SU-DHL-6 (cell line): Measurements from ENCODE around the gene ZHX3.

Experiments used
- H2AFZ ChIP-seq: fragments of 200-600 bp; sonication (generic); 2 replicates; pipeline ENCODE4 v1.6.1; 2014; ENCODE audit warnings: low read depth, mild to moderate bottlenecking, moderate library complexity, mixed read lengths, antibody characterized with exemption, low read length; ENCODE audit not compliant: severe bottlenecking
- H3F3A ChIP-seq: fragments of 200-600 bp; shearing (Covaris generic); 2 replicates; pipeline ENCODE4 v1.6.0; 2016; ENCODE audit warnings: antibody characterized with exemption, mild to moderate bottlenecking; ENCODE audit not compliant: insufficient read depth
- H3K27ac ChIP-seq: fragments of 200-600 bp; sonication (generic); 2 replicates; pipeline ENCODE4 v1.5.1; 2016; ENCODE audit warnings: low read depth, mild to moderate bottlenecking, low read length, moderate library complexity, mixed read lengths
- H3K27me3 ChIP-seq: fragments of 200-600 bp; sonication (generic), shearing (Covaris generic); 2 replicates; pipeline ENCODE4 v1.6.0; 2014; ENCODE audit warnings: mild to moderate bottlenecking, low read length
- H3K36me3 ChIP-seq: fragments of 200-600 bp; sonication (generic); 2 replicates; pipeline ENCODE4 v1.6.1; 2014; ENCODE audit warnings: mild to moderate bottlenecking, low read length, mixed read lengths
- H3K4me2 ChIP-seq: fragments of 300-600, 200-600 bp; shearing (Covaris generic), sonication (generic); 2 replicates; pipeline ENCODE4 v1.6.0; 2014; ENCODE audit warnings: low read length, low read depth, mild to moderate bottlenecking; ENCODE audit not compliant: poor library complexity, severe bottlenecking
- H3K4me3 ChIP-seq: fragments of 200-600 bp; sonication (generic); 2 replicates; pipeline ENCODE4 v1.5.1; 2014; ENCODE audit warnings: antibody characterized with exemption, low read length, mild to moderate bottlenecking, mixed read lengths; ENCODE audit not compliant: insufficient read depth, poor library complexity, severe bottlenecking
- H3K79me2 ChIP-seq: fragments of 200-600 bp; sonication (generic); 2 replicates; pipeline ENCODE4 v1.6.1; 2014; ENCODE audit warnings: mild to moderate bottlenecking, low read length, moderate library complexity; ENCODE audit not compliant: insufficient read depth
- H3K9ac ChIP-seq: fragments of 200-600 bp; sonication (generic); 2 replicates; pipeline ENCODE4 v1.7.0; 2014; ENCODE audit warnings: mild to moderate bottlenecking, low read length
- H3K9me2 ChIP-seq: fragments of 200-600 bp; sonication (generic); replicated peaks from 2 replicates; pipeline ENCODE4 v1.6.1; 2014; ENCODE audit warnings: low read length; ENCODE audit not compliant: insufficient read depth
- H3K9me3 ChIP-seq: fragments of 200-600 bp; sonication (generic); 2 replicates; pipeline ENCODE4 v1.6.1; 2014; ENCODE audit warnings: low read length, mixed read lengths; ENCODE audit not compliant: insufficient read depth
- H4K20me1 ChIP-seq: fragments of 200-600 bp; sonication (generic); 2 replicates; pipeline ENCODE4 v1.6.1; 2014; ENCODE audit warnings: low read depth, mild to moderate bottlenecking, antibody characterized with exemption, low read length, moderate library complexity, mixed read lengths
- EZH2phosphoT487 ChIP-seq: fragments of 200-600 bp; sonication (generic), shearing (Covaris generic); conservative IDR thresholded peaks from 2 replicates; pipeline ENCODE4 v1.6.1; 2018; ENCODE audit warnings: mild to moderate bottlenecking, antibody characterized with exemption, low read length, moderate library complexity, mixed read lengths
- TF ChIP-seq, protein P1 (sequence below): fragments of 200-600 bp; sonication (generic); IDR thresholded peaks from one replicate; pipeline ENCODE4 v1.5.1; 2017; ENCODE audit warnings: antibody characterized with exemption, mild to moderate bottlenecking, low read length, moderate library complexity; ENCODE audit not compliant: insufficient read depth, poor library complexity, severe bottlenecking

Gene ZHX3

GRCh38 chr20:41265938-41266337 is 51.6 kb downstream of the ZHX3 start:
- no peaks in the 10 kb centered on the region for H3K9me2 ChIP-seq
- H3K4me2 ChIP-seq: no peak overlapping the region
- no peak overlapping the region for H2AFZ ChIP-seq
- H4K20me1 ChIP-seq: 0 out of 2 replicates have a peak, but pooled peaks cover 4% of the 10 kb centered on the region
- no peak for TF ChIP-seq EZH2phosphoT487
- TF ChIP-seq, protein P1, sequence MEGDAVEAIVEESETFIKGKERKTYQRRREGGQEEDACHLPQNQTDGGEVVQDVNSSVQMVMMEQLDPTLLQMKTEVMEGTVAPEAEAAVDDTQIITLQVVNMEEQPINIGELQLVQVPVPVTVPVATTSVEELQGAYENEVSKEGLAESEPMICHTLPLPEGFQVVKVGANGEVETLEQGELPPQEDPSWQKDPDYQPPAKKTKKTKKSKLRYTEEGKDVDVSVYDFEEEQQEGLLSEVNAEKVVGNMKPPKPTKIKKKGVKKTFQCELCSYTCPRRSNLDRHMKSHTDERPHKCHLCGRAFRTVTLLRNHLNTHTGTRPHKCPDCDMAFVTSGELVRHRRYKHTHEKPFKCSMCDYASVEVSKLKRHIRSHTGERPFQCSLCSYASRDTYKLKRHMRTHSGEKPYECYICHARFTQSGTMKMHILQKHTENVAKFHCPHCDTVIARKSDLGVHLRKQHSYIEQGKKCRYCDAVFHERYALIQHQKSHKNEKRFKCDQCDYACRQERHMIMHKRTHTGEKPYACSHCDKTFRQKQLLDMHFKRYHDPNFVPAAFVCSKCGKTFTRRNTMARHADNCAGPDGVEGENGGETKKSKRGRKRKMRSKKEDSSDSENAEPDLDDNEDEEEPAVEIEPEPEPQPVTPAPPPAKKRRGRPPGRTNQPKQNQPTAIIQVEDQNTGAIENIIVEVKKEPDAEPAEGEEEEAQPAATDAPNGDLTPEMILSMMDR: no peak
- no peak overlapping the region for H3K9ac ChIP-seq
- H3K27ac ChIP-seq: no peak overlapping the region
- no peaks in the 10 kb centered on the region for H3K79me2 ChIP-seq
- H3K27me3 ChIP-seq: no peaks in the 10 kb centered on the region
- no peaks in the 10 kb centered on the region for H3F3A ChIP-seq
- no peak overlapping the region for H3K4me3 ChIP-seq
- H3K9me3 ChIP-seq: no peaks in the 10 kb centered on the region
- H3K36me3 ChIP-seq: no peaks in the 10 kb centered on the region

GRCh38 chr20:41264819-41265218 is 52.7 kb downstream of the ZHX3 start:
- H3F3A ChIP-seq: no peaks in the 10 kb centered on the region
- no peak overlapping the region for H3K27ac ChIP-seq
- 0 out of 2 replicates have a peak, but pooled peaks cover 4% of the 10 kb centered on the region for H4K20me1 ChIP-seq
- no peaks in the 10 kb centered on the region for H3K9me3 ChIP-seq
- H3K4me3 ChIP-seq: no peak overlapping the region
- H3K9ac ChIP-seq: no peak overlapping the region
- no peaks in the 10 kb centered on the region for H3K27me3 ChIP-seq
- no peaks in the 10 kb centered on the region for H3K36me3 ChIP-seq
- H3K4me2 ChIP-seq: no peak overlapping the region
- H2AFZ ChIP-seq: no peak overlapping the region
- no peaks in the 10 kb centered on the region for H3K9me2 ChIP-seq
- TF ChIP-seq, protein P1: no peak
- TF ChIP-seq EZH2phosphoT487: no peak
- H3K79me2 ChIP-seq: no peaks in the 10 kb centered on the region

- no peaks in the 10 kb centered on the region for H3K9me3 ChIP-seq
- H3K9me2 ChIP-seq: no peaks in the 10 kb centered on the region
- H3F3A ChIP-seq: no peaks in the 10 kb centered on the region
- H3K4me2 ChIP-seq: no peak overlapping the region
- H3K9ac ChIP-seq: no peak overlapping the region
- TF ChIP-seq, protein P1: no peak
- TF ChIP-seq EZH2phosphoT487: no peak
- H3K79me2 ChIP-seq: no peaks in the 10 kb centered on the region
- no peaks in the 10 kb centered on the region for H3K36me3 ChIP-seq
- no peak overlapping the region for H2AFZ ChIP-seq
- H3K27me3 ChIP-seq: no peaks in the 10 kb centered on the region
- H3K27ac ChIP-seq: no peak overlapping the region
- H4K20me1 ChIP-seq: 0 out of 2 replicates have a peak, but pooled peaks cover 4% of the 10 kb centered on the region
- H3K4me3 ChIP-seq: no peak overlapping the region
These were observed 55.5 kb downstream of the ZHX3 start for GRCh38 chr20:41261790-41262717.
